ENCODE data around the gene TRUB2.

- TF ChIP-seq POLR2A (IDR thresholded peaks at IDR 0.05; ENCODE audit: low read depth, low read length) (no peak), POLR2AphosphoS5 (IDR thresholded peaks at IDR 0.05; ENCODE audit: low read depth, low read length) (no peak)
These were observed 17.3 kb downstream of the TRUB2 start for GRCh38 chr9:128304971-128305288.

Measured in GM12892 (cell line).